Measurements from ENCODE around the gene UBE2QL1. TPM values are rescaled to one million over a fixed set of nuclear protein-coding genes. Genes with fewer than 3 reads are reported as not detected.
A peak's percentile ranks its signal among the peaks of the same experiment; 100 is the strongest.

Gene UBE2QL1
- total RNA-seq, 1 donor from 2014 or later = 4.4 TPM

GRCh38 chr5:6446626-6447309, 1.9 kb upstream of the UBE2QL1 start:
- H3K4me3 Mint-ChIP-seq = no peak overlapping the region
- DNase-seq (ENCODE audit: low spot score in 2 of 2, unreplicated experiment in 2 of 2) = no peak
- H3K27me3 Mint-ChIP-seq (ENCODE audit: low read depth) = peaks cover 61% of the 10 kb centered on the region

GRCh38 chr5:6447384-6448140, 1.1 kb upstream of the UBE2QL1 start:
- no peaks in the 10 kb centered on the region for H3K36me3 Mint-ChIP-seq
- peaks cover 11% of the 10 kb centered on the region for H3K9me3 Mint-ChIP-seq
- H3K4me3 Mint-ChIP-seq = no peak overlapping the region
- H3K27me3 Mint-ChIP-seq (ENCODE audit: low read depth) = peaks cover 65% of the 10 kb centered on the region
- peaks cover 15% of the 10 kb centered on the region for H3K4me1 Mint-ChIP-seq
- H3K27ac Mint-ChIP-seq = no peak overlapping the region
- TF ChIP-seq CTCF (IDR thresholded peaks at IDR 0.05; ENCODE audit: unreplicated experiment) = no peak
- DNase-seq (ENCODE audit: low spot score in 2 of 2, unreplicated experiment in 2 of 2) = no peak

More at GRCh38 chr5:6446626-6447309, 1.9 kb upstream of the UBE2QL1 start:
- TF ChIP-seq CTCF (IDR thresholded peaks at IDR 0.05; ENCODE audit: unreplicated experiment) = no peak
- Mint-ChIP-seq H3K36me3 (no peaks in the 10 kb centered on the region), H3K27ac (no peak overlapping the region), H3K4me1 (peaks cover 15% of the 10 kb centered on the region), H3K9me3 (peaks cover 19% of the 10 kb centered on the region)

GRCh38 chr5:6448141-6448491, 543 bp upstream of the UBE2QL1 start:
- Mint-ChIP-seq H3K27me3 (ENCODE audit: low read depth) (peaks cover 67% of the 10 kb centered on the region), H3K4me1 (peaks cover 15% of the 10 kb centered on the region)
- DNase-seq (ENCODE audit: low spot score in 2 of 2, unreplicated experiment in 2 of 2) = no peak

GRCh38 chr5:6449465-6450158, 953 bp downstream of the UBE2QL1 start:
- Mint-ChIP-seq H3K27ac (no peak overlapping the region), H3K27me3 (ENCODE audit: low read depth) (peaks cover 68% of the 10 kb centered on the region), H3K4me1 (peaks cover 15% of the 10 kb centered on the region), H3K4me3 (peak overlapping the region; percentile 80), H3K36me3 (no peaks in the 10 kb centered on the region), H3K9me3 (peaks cover under 1% of the 10 kb centered on the region)
- no peak for DNase-seq (ENCODE audit: low spot score in 2 of 2, unreplicated experiment in 2 of 2)
- no peak for TF ChIP-seq CTCF (IDR thresholded peaks at IDR 0.05; ENCODE audit: unreplicated experiment)

More at GRCh38 chr5:6448141-6448491, 543 bp upstream of the UBE2QL1 start:
- H3K36me3 Mint-ChIP-seq = no peaks in the 10 kb centered on the region
- TF ChIP-seq CTCF (IDR thresholded peaks at IDR 0.05; ENCODE audit: unreplicated experiment) = no peak
- no peak overlapping the region for H3K27ac Mint-ChIP-seq
- no peak overlapping the region for H3K4me3 Mint-ChIP-seq
- peaks cover 6% of the 10 kb centered on the region for H3K9me3 Mint-ChIP-seq

GRCh38 chr5:6450319-6450833, 1.7 kb downstream of the UBE2QL1 start:
- no peak for DNase-seq (ENCODE audit: low spot score in 2 of 2, unreplicated experiment in 2 of 2)

More at GRCh38 chr5:6450319-6450833, 1.7 kb downstream of the UBE2QL1 start:
- peak overlapping the region; percentile 80 for H3K4me3 Mint-ChIP-seq
- peaks cover 68% of the 10 kb centered on the region for H3K27me3 Mint-ChIP-seq (ENCODE audit: low read depth)
- peaks cover 15% of the 10 kb centered on the region for H3K4me1 Mint-ChIP-seq
- no peaks in the 10 kb centered on the region for H3K36me3 Mint-ChIP-seq
- H3K9me3 Mint-ChIP-seq = no peaks in the 10 kb centered on the region
- TF ChIP-seq CTCF (IDR thresholded peaks at IDR 0.05; ENCODE audit: unreplicated experiment) = no peak
- no peak overlapping the region for H3K27ac Mint-ChIP-seq
